ENCODE measurements around the gene THRB.

GRCh38 chr3:24310887-24311286, 183.8 kb downstream of the THRB start:
- no peak for TF ChIP-seq CTCF (IDR thresholded peaks at IDR 0.05)
- TF ChIP-seq POLR2AphosphoS5 (IDR thresholded peaks at IDR 0.05), result no peak
- no peak for TF ChIP-seq POLR2A (IDR thresholded peaks at IDR 0.05)
- no peak for TF ChIP-seq EP300 (IDR thresholded peaks at IDR 0.05; ENCODE audit: low read depth)
